OCI-LY3 (cell line): Measurements from ENCODE around the gene SOX9.

Experiments
- H2AFZ ChIP-seq: fragments of 200-600, 300-600 bp; shearing (Covaris generic); 2 replicates; pipeline ENCODE4 v1.6.0; 2014; ENCODE audit warnings: antibody characterized with exemption, low read depth, low read length
- H3K27ac ChIP-seq: fragments of 200-600, 300-600 bp; sonication (generic); 2 replicates; pipeline ENCODE4 v1.5.1; 2014; ENCODE audit warnings: mild to moderate bottlenecking, low read length, moderate library complexity, mixed read lengths
- H3K27me3 ChIP-seq: fragments of 200-600, 300-600 bp; sonication (generic); 2 replicates; pipeline ENCODE4 v1.6.1; 2014; ENCODE audit warnings: low read depth, low read length, mixed read lengths
- H3K36me3 ChIP-seq: fragments of 200-600, 300-600 bp; sonication (generic); replicated peaks from 2 replicates; pipeline ENCODE3; 2014; ENCODE audit warnings: low read depth, low read length, mixed read lengths
- H3K4me1 ChIP-seq: fragments of 300-600, 200-600 bp; sonication (generic); 2 replicates; pipeline ENCODE4 v1.6.1; 2014; ENCODE audit warnings: low read length, mixed read lengths
- H3K4me2 ChIP-seq: fragments of 200-600, 300-600 bp; sonication (generic); 2 replicates; pipeline ENCODE4 v1.6.1; 2014; ENCODE audit warnings: low read length, mixed read lengths
- H3K4me3 ChIP-seq: fragments of 300-600, 200-600 bp; sonication (generic); 2 replicates; pipeline ENCODE4 v1.5.1; 2014; ENCODE audit warnings: antibody characterized with exemption, mild to moderate bottlenecking, low read length, moderate library complexity
- H3K79me2 ChIP-seq: fragments of 300-600, 200-600 bp; shearing (Covaris generic); 2 replicates; pipeline ENCODE4 v1.6.1; 2014; ENCODE audit warnings: mild to moderate bottlenecking, low read length, mixed read lengths
- H3K9ac ChIP-seq: fragments of 300-600, 200-600 bp; shearing (Covaris generic); 2 replicates; pipeline ENCODE4 v1.6.0; 2014; ENCODE audit warnings: mild to moderate bottlenecking, low read length, moderate library complexity
- H3K9me3 ChIP-seq: fragments of 200-600, 300-600 bp; shearing (Covaris generic); 2 replicates; pipeline ENCODE4 v1.6.1; 2014; ENCODE audit warnings: low read length, mixed read lengths; ENCODE audit not compliant: insufficient read depth
- H4K20me1 ChIP-seq: fragments of 200-600, 300-600 bp; sonication (generic); 2 replicates; pipeline ENCODE4 v1.6.1; 2016; ENCODE audit warnings: low read length, mixed read lengths; ENCODE audit not compliant: insufficient read depth
- EZH2phosphoT487 ChIP-seq: fragments of 200-600 bp; shearing (Covaris generic); IDR thresholded peaks from 2 replicates; pipeline ENCODE4 v1.6.1; 2018; ENCODE audit warnings: antibody characterized with exemption, mixed run types, low read depth
- TF ChIP-seq, protein P1 (sequence below): fragments of 200-600, 300-600 bp; sonication (generic); IDR thresholded peaks from 2 replicates; pipeline ENCODE4 v1.5.1; 2014; ENCODE audit warnings: antibody characterized with exemption, low read length, low read depth

SOX9 gene

GRCh38 chr17:72090108-72090507, 30.7 kb upstream of the SOX9 start:
- TF ChIP-seq EZH2phosphoT487, result no peak
- TF ChIP-seq, protein P1, sequence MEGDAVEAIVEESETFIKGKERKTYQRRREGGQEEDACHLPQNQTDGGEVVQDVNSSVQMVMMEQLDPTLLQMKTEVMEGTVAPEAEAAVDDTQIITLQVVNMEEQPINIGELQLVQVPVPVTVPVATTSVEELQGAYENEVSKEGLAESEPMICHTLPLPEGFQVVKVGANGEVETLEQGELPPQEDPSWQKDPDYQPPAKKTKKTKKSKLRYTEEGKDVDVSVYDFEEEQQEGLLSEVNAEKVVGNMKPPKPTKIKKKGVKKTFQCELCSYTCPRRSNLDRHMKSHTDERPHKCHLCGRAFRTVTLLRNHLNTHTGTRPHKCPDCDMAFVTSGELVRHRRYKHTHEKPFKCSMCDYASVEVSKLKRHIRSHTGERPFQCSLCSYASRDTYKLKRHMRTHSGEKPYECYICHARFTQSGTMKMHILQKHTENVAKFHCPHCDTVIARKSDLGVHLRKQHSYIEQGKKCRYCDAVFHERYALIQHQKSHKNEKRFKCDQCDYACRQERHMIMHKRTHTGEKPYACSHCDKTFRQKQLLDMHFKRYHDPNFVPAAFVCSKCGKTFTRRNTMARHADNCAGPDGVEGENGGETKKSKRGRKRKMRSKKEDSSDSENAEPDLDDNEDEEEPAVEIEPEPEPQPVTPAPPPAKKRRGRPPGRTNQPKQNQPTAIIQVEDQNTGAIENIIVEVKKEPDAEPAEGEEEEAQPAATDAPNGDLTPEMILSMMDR, result no peak
- Histone ChIP-seq H4K20me1 (no peaks in the 10 kb centered on the region), H3K9me3 (no peaks in the 10 kb centered on the region), H3K9ac (no peak overlapping the region), H3K36me3 (no peaks in the 10 kb centered on the region), H3K79me2 (no peaks in the 10 kb centered on the region), H3K4me1 (no peaks in the 10 kb centered on the region), H3K27ac (no peak overlapping the region), H3K27me3 (peaks cover 10% of the 10 kb centered on the region), H3K4me3 (no peak overlapping the region), H3K4me2 (no peak overlapping the region), H2AFZ (no peak overlapping the region)

DNA sequence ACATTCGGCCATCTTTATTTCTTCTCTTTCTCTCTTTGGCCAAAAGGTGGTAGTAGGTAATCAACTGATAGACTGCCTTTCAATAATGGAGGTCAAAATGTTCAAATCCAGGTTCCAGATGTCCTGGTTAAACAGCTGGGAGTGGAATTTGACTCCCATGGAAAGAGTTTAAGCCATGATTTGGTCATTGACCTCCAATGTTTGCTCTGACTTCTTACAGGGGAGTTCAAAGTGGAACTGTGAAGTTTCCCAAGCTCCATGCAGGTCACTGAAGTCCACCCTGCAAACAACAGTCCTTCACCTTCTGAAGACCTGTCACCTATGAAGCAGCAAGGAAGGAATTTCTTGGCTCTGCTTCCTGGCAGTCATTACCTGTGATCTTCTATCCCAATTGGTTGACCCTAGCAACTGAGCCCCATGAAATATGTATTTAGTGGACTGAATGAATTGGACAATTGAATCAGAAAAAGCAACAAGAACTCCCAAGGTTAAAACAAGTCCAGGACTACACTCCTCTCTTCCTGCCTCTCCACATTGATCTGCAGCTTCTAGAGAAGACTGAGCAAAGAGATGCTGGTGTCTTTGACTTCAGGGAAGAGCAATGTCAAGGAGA, 28.0 kb upstream of the SOX9 start:
- no peak for TF ChIP-seq EZH2phosphoT487
- TF ChIP-seq, protein P1, result no peak
- H3K9me3 ChIP-seq, result no peaks in the 10 kb centered on the region
- no peaks in the 10 kb centered on the region for H3K79me2 ChIP-seq
- H3K27ac ChIP-seq, result no peak overlapping the region
- H2AFZ ChIP-seq, result no peak overlapping the region
- no peaks in the 10 kb centered on the region for H3K4me1 ChIP-seq
- H3K4me2 ChIP-seq, result no peak overlapping the region
- H3K27me3 ChIP-seq, result peaks cover 10% of the 10 kb centered on the region
- no peak overlapping the region for H3K4me3 ChIP-seq
- no peak overlapping the region for H3K9ac ChIP-seq
- H3K36me3 ChIP-seq, result no peaks in the 10 kb centered on the region
- no peaks in the 10 kb centered on the region for H4K20me1 ChIP-seq

- Histone ChIP-seq H3K4me2 (no peak overlapping the region), H3K27ac (no peak overlapping the region)
These were observed 27.1 kb upstream of the SOX9 start for GRCh38 chr17:72093707-72094106.

GRCh38 chr17:72095316-72095715, 25.5 kb upstream of the SOX9 start:
- Histone ChIP-seq H4K20me1 (no peaks in the 10 kb centered on the region), H3K27ac (no peak overlapping the region), H2AFZ (no peak overlapping the region), H3K4me3 (no peak overlapping the region), H3K27me3 (peaks cover 2% of the 10 kb centered on the region; the same call in 1 of the 2 replicates), H3K4me2 (no peak overlapping the region), H3K9ac (no peak overlapping the region), H3K4me1 (no peaks in the 10 kb centered on the region), H3K36me3 (no peaks in the 10 kb centered on the region), H3K9me3 (no peaks in the 10 kb centered on the region), H3K79me2 (no peaks in the 10 kb centered on the region)
- TF ChIP-seq EZH2phosphoT487, result no peak
- TF ChIP-seq, protein P1, result no peak

More at GRCh38 chr17:72093707-72094106, 27.1 kb upstream of the SOX9 start:
- no peak for TF ChIP-seq EZH2phosphoT487
- no peaks in the 10 kb centered on the region for H4K20me1 ChIP-seq
- peaks cover 10% of the 10 kb centered on the region for H3K27me3 ChIP-seq
- no peaks in the 10 kb centered on the region for H3K79me2 ChIP-seq
- no peak overlapping the region for H3K4me3 ChIP-seq
- H3K9ac ChIP-seq, result no peak overlapping the region
- H3K4me1 ChIP-seq, result no peaks in the 10 kb centered on the region
- no peaks in the 10 kb centered on the region for H3K36me3 ChIP-seq
- no peak overlapping the region for H2AFZ ChIP-seq
- no peaks in the 10 kb centered on the region for H3K9me3 ChIP-seq
